SK-N-SH (cell line): Measurements from ENCODE around the gene GPR132. TPM values are rescaled to one million over a fixed set of nuclear protein-coding genes. Genes with fewer than 3 reads are reported as not detected.

Source experiments
- CTCF ChIA-PET: fragments of 300-600, 350-600 bp; formaldehyde crosslinking; extraction: SDS; loops from one replicate; lab custom pipeline; 2021; lab: Yijun Ruan, JAX
- POLR2A ChIA-PET: fragments of 350-600 bp; sonication (Branson Sonifier 250); formaldehyde crosslinking; extraction: SDS; loops from one replicate; lab custom pipeline; 2020; ENCODE audit warnings: antibody characterized with exemption, inconsistent platforms; lab: Yijun Ruan, JAX
- DNase-seq: peaks from one replicate; pipeline ENCODE4 v3.0.0; 2012
- H2AFZ ChIP-seq: fragments of 200-600 bp; sonication (generic); 2 replicates; pipeline ENCODE4 v1.8.1; 2016; ENCODE audit warnings: antibody characterized with exemption, mild to moderate bottlenecking, low read depth
- H3F3A ChIP-seq: fragments of 200-600 bp; sonication (generic); replicated peaks from 2 replicates; pipeline ENCODE3; 2016; ENCODE audit warnings: antibody characterized with exemption, mild to moderate bottlenecking; ENCODE audit not compliant: insufficient read depth
- H3K27ac ChIP-seq, 2 experiments: fragments of 200-500 bp in 1 of 2; fragments of 200-600 bp in 1 of 2; sonication (Bioruptor generic) in 1 of 2; sonication (generic), shearing (Covaris generic) in 1 of 2; 2 replicates each; pipeline versions ENCODE4 v1.5.1 to v1.6.1; 2014 to 2016; ENCODE audit warnings: low read depth in 2 of 2, inconsistent platforms in 1 of 2, low read length in 1 of 2, mild to moderate bottlenecking in 1 of 2, mixed read lengths in 1 of 2
- H3K27me3 ChIP-seq: fragments of 200-600 bp; sonication (generic), shearing (Covaris generic); 2 replicates; pipeline ENCODE4 v1.6.1; 2016; ENCODE audit warnings: mixed run types; ENCODE audit not compliant: insufficient read depth
- H3K36me3 ChIP-seq, 2 experiments: fragments of 200-500 bp in 1 of 2; fragments of 200-600 bp in 1 of 2; sonication (Bioruptor generic) in 1 of 2; sonication (generic) in 1 of 2; replicated peaks in 1 of 2; 2 replicates each; pipeline versions ENCODE3 to v1.5.1; 2014 to 2016; ENCODE audit warnings: low read length in 1 of 2, mild to moderate bottlenecking in 1 of 2; ENCODE audit not compliant: insufficient read depth in 2 of 2, control insufficient read depth in 1 of 2
- H3K4me1 ChIP-seq, 2 experiments: fragments of 200-500 bp in 1 of 2; fragments of 200-600 bp in 1 of 2; sonication (Bioruptor generic) in 1 of 2; sonication (generic), shearing (Covaris generic) in 1 of 2; 2 replicates each; pipeline versions ENCODE4 v1.5.1 to v1.6.1; 2014 to 2016; ENCODE audit warnings: low read depth in 1 of 2, low read length in 1 of 2, mixed run types in 1 of 2; ENCODE audit not compliant: insufficient read depth in 2 of 2, control insufficient read depth in 1 of 2
- H3K4me2 ChIP-seq: fragments of 200-600 bp; sonication (generic), shearing (Covaris generic); 2 replicates; pipeline ENCODE4 v1.6.1; 2017; ENCODE audit warnings: mixed run types
- H3K4me3 ChIP-seq, 2 experiments: fragments of 200-500 bp in 1 of 2; fragments of 200-600 bp in 1 of 2; sonication (Bioruptor generic) in 1 of 2; sonication (generic), shearing (Covaris generic) in 1 of 2; 2 replicates each; pipeline versions ENCODE4 v1.5.1 to v1.8.1; 2014 to 2016; ENCODE audit warnings: low read depth in 2 of 2, inconsistent platforms in 1 of 2, low read length in 1 of 2, mild to moderate bottlenecking in 1 of 2, mixed read lengths in 1 of 2, moderate library complexity in 1 of 2
- H3K79me2 ChIP-seq: fragments of 200-600 bp; sonication (generic); 2 replicates; pipeline ENCODE4 v1.8.1; 2017; ENCODE audit warnings: mild to moderate bottlenecking; ENCODE audit not compliant: insufficient read depth
- H3K9ac ChIP-seq: fragments of 200-600 bp; sonication (generic); 2 replicates; pipeline ENCODE4 v1.6.1; 2017; ENCODE audit warnings: mixed run types
- H3K9me2 ChIP-seq: fragments of 200-600 bp; sonication (generic); 2 replicates; pipeline ENCODE4 v1.6.1; 2017; ENCODE audit warnings: mixed run types
- H3K9me3 ChIP-seq: fragments of 200-600 bp; sonication (generic); 2 replicates; pipeline ENCODE4 v1.6.1; 2017; ENCODE audit warnings: mixed run types, mild to moderate bottlenecking, moderate library complexity
- H4K20me1 ChIP-seq: fragments of 200-600 bp; sonication (generic); 2 replicates; pipeline ENCODE4 v1.6.1; 2017; ENCODE audit warnings: mild to moderate bottlenecking, mixed run types; ENCODE audit not compliant: insufficient read depth
- CHD2 ChIP-seq: fragments of 150-350 bp; IDR thresholded peaks from 2 replicates; pipeline ENCODE4 v1.6.1; 2018; ENCODE audit warnings: low read length; ENCODE audit not compliant: partially characterized antibody
- CTCF ChIP-seq: fragments of 200-600 bp; sonication (generic); IDR thresholded peaks from 2 replicates; pipeline ENCODE4 v1.6.1; 2017; ENCODE audit warnings: antibody characterized with exemption, mild to moderate bottlenecking, moderate library complexity
- EZH2phosphoT487 ChIP-seq: fragments of 200-600 bp; sonication (generic); IDR thresholded peaks from 2 replicates; pipeline ENCODE4 v1.6.1; 2017; ENCODE audit warnings: low read depth, mixed run types, mild to moderate bottlenecking, antibody characterized with exemption, moderate library complexity, borderline replicate concordance
- FOSL2 ChIP-seq: IDR thresholded peaks from 2 replicates; pipeline ENCODE4 v1.4.0; 2012; ENCODE audit warnings: low read depth, mild to moderate bottlenecking, moderate library complexity, borderline replicate concordance
- FOXM1 ChIP-seq: IDR thresholded peaks from 2 replicates; pipeline ENCODE4 v1.4.0; 2012; ENCODE audit warnings: low read depth, mild to moderate bottlenecking
- GABPA ChIP-seq: IDR thresholded peaks from 2 replicates; pipeline ENCODE4 v1.4.0; 2012; ENCODE audit warnings: low read depth, mild to moderate bottlenecking
- GATA2 ChIP-seq: sonication (generic); formaldehyde crosslinking; IDR thresholded peaks from 2 replicates; pipeline ENCODE4 v1.5.0; 2020; ENCODE audit warnings: mild to moderate bottlenecking, missing genetic modification reagents
- IRF3 ChIP-seq: fragments of 150-350 bp; IDR thresholded peaks from 2 replicates; pipeline ENCODE4 v1.6.1; 2016; ENCODE audit warnings: mild to moderate bottlenecking, low read depth, low read length
- JUND ChIP-seq: IDR thresholded peaks from 2 replicates; pipeline ENCODE4 v1.4.0; 2012
- MAX ChIP-seq: IDR thresholded peaks from 2 replicates; pipeline ENCODE4 v1.4.0; 2012; ENCODE audit warnings: low read depth
- MEF2A ChIP-seq: IDR thresholded peaks from 2 replicates; pipeline ENCODE4 v1.4.0; 2012; ENCODE audit warnings: low read depth, borderline replicate concordance
- MXI1 ChIP-seq: IDR thresholded peaks from 2 replicates; pipeline ENCODE4 v1.6.1; 2012; ENCODE audit warnings: mild to moderate bottlenecking, low read depth, low read length, improper control_type of control experiment
- NFIC ChIP-seq: IDR thresholded peaks from 2 replicates; pipeline ENCODE4 v1.4.0; 2012; ENCODE audit warnings: borderline replicate concordance
- PBX3 ChIP-seq: IDR thresholded peaks from 2 replicates; pipeline ENCODE4; 2012
- RCOR1 ChIP-seq: fragments of 150-350 bp; IDR thresholded peaks from 2 replicates; pipeline ENCODE4 v1.6.1; 2017; ENCODE audit warnings: antibody characterized with exemption, low read length
- RFX5 ChIP-seq: IDR thresholded peaks from 2 replicates; pipeline ENCODE4 v1.6.1; 2012; ENCODE audit warnings: mild to moderate bottlenecking, improper control_type of control experiment, low read length
- SIN3A ChIP-seq: IDR thresholded peaks from 2 replicates; pipeline ENCODE4 v1.6.1; 2012; ENCODE audit warnings: low read depth, mild to moderate bottlenecking, low read length, moderate library complexity, borderline replicate concordance
- SMC3 ChIP-seq: IDR thresholded peaks from 2 replicates; pipeline ENCODE4 v1.6.1; 2012; ENCODE audit warnings: low read depth, low read length, improper control_type of control experiment
- TCF12 ChIP-seq: IDR thresholded peaks from 2 replicates; pipeline ENCODE4 v1.4.0; 2012
- TEAD4 ChIP-seq: IDR thresholded peaks from 2 replicates; pipeline ENCODE4 v1.4.0; 2012; ENCODE audit warnings: mild to moderate bottlenecking, borderline replicate concordance; ENCODE audit not compliant: insufficient read depth
- YY1 ChIP-seq: IDR thresholded peaks from 2 replicates; pipeline ENCODE4 v1.4.0; 2012; ENCODE audit warnings: low read depth, mild to moderate bottlenecking
- WGBS: methylation state at CpG from one replicate; pipeline ENCODE4 v1.1.6; 2017; ENCODE audit warnings: low lambda C conversion rate; 5-methylcytosine and 5-hydroxymethylcytosine counted together
- polyA plus RNA-seq, 3 experiments: library from polyadenylated mRNA; depleted of rRNA; stranded (reverse); fragments of >200 nt; gene quantifications; 2 replicates each; pipeline ENCODE4 v1.2.3, GENCODE V29; 2012

GPR132 gene
- polyA plus RNA-seq, 1 of the 3 experiments (the other 2 are of a cell fraction) = not detected

GRCh38 chr14:105059035-105059924 is 6.0 kb downstream of the GPR132 start:
- Histone ChIP-seq H3K4me1 (no peaks in the 10 kb centered on the region; a peak in 1 of 4 replicates), H3K9me2 (no peaks in the 10 kb centered on the region), H3K4me3 (no peak overlapping the region), H3K79me2 (no peaks in the 10 kb centered on the region), H3K36me3 (no peaks in the 10 kb centered on the region), H4K20me1 (no peaks in the 10 kb centered on the region), H3F3A (no peaks in the 10 kb centered on the region)
- CTCF ChIA-PET = interaction anchor here (1.0 to 9.5 kb wide), 4 partner anchors 13 to 92 kb away, joined by 3 to 81 read pairs (median 15); no protein-coding TSS in a partner anchor
- POLR2A ChIA-PET = no interaction called here
- TF ChIP-seq SMC3 (no peak), GATA2 (CRISPR knock-in tag) (no peak), CTCF (no peak), IRF3 (no peak)
- TF ChIP-seq, all 33 proteins: peak for 0
- no peak overlapping the region for H2AFZ ChIP-seq
- H3K9me3 ChIP-seq = no peaks in the 10 kb centered on the region
- WGBS = 84% methylated on average over 16 of the region's 22 CpGs
- no peak overlapping the region for H3K27ac ChIP-seq
- DNase-seq = peak; percentile 47
- no peak overlapping the region for H3K4me2 ChIP-seq
- no peak overlapping the region for H3K9ac ChIP-seq
- H3K27me3 ChIP-seq = no peaks in the 10 kb centered on the region

GRCh38 chr14:105058521-105059034 is 6.7 kb downstream of the GPR132 start:
- Histone ChIP-seq H3K79me2 (no peaks in the 10 kb centered on the region), H2AFZ (no peak overlapping the region), H3K4me1 (no peaks in the 10 kb centered on the region; a peak in 1 of 4 replicates), H4K20me1 (no peaks in the 10 kb centered on the region), H3K9ac (no peak overlapping the region), H3K4me3 (no peak overlapping the region), H3K4me2 (no peak overlapping the region), H3K27me3 (no peaks in the 10 kb centered on the region), H3F3A (no peaks in the 10 kb centered on the region), H3K9me3 (no peaks in the 10 kb centered on the region), H3K9me2 (no peaks in the 10 kb centered on the region), H3K27ac (no peak overlapping the region), H3K36me3 (no peaks in the 10 kb centered on the region)
- WGBS = 91% methylated on average over 11 of the region's 14 CpGs
- ChIA-PET CTCF (interaction anchor here (1.2 to 9.5 kb wide), 4 partner anchors 12 to 83 kb away, joined by 3 to 81 read pairs (median 16); no protein-coding TSS in a partner anchor), POLR2A (no interaction called here)
- no peak for DNase-seq
- TF ChIP-seq TCF12 (no peak), RFX5 (no peak), SIN3A (no peak), MEF2A (no peak), FOXM1 (no peak), MXI1 (no peak), EZH2phosphoT487 (no peak), PBX3 (no peak), GABPA (no peak), JUND (no peak), YY1 (no peak), NFIC (no peak), FOSL2 (no peak), MAX (no peak), RCOR1 (no peak), CHD2 (no peak), TEAD4 (no peak), SMC3 (no peak)
